Activated naive CD8-positive, alpha-beta T cell treated with anti-CD3 and anti-CD28 coated beads, Interleukin-2, amount 50 U/mL, for 24 hours (primary cell): Measurements from ENCODE around the gene SPRY4.
"Not testable (repeated sequence)": the region's sequence is repeated elsewhere in the genome, so short reads cannot be mapped to it uniquely, and the experiment has no call there.

Experiments used
- ATAC-seq: fragments of 150-1000 bp; cut with Tn5 transposase; one replicate; pipeline ENCODE4 v1.10.0; 2021
- DNase-seq: peaks from one replicate; pipeline ENCODE4 v3.0.0; 2021
- H3K27ac Mint-ChIP-seq: one replicate; pipeline ENCODE4 v1.8.0; 2021; ENCODE audit warnings: mild to moderate bottlenecking, mixed read lengths
- H3K27me3 Mint-ChIP-seq: one replicate; pipeline ENCODE4 v1.8.0; 2021; ENCODE audit warnings: mixed read lengths
- H3K36me3 Mint-ChIP-seq: one replicate; pipeline ENCODE4 v1.8.0; 2021; ENCODE audit warnings: low read depth, mixed read lengths
- H3K4me1 Mint-ChIP-seq: one replicate; pipeline ENCODE4 v1.8.0; 2021; ENCODE audit warnings: mixed read lengths
- H3K4me3 Mint-ChIP-seq: one replicate; pipeline ENCODE4 v1.8.0; 2021; ENCODE audit warnings: mild to moderate bottlenecking, moderate library complexity, mixed read lengths
- H3K9me3 Mint-ChIP-seq: one replicate; pipeline ENCODE4 v1.8.0; 2021; ENCODE audit warnings: mixed read lengths

Gene SPRY4

DNA sequence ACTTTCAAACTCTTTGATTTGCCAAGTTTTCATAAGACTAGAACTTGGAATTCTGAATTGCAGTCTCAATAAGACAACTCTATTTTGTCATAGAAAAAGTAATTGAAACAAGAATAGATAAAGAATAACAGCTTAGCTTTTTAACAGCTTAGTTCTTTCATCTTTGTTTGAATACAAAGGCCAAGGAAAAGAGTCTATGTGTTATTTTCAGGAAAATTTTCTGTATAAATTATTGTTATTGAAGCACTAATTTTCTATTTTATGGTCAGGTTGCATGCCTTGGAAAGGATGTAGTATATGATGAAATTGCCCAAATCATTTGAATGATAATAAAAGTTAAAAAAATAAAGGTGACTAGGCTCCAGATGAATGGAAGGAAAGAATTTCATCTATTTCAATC lies 25.2 kb upstream of the SPRY4 start:
- Mint-ChIP-seq H3K27ac (no peak overlapping the region), H3K9me3 (peaks cover 4% of the 10 kb centered on the region), H3K4me1 (peaks cover 4% of the 10 kb centered on the region)

DNA sequence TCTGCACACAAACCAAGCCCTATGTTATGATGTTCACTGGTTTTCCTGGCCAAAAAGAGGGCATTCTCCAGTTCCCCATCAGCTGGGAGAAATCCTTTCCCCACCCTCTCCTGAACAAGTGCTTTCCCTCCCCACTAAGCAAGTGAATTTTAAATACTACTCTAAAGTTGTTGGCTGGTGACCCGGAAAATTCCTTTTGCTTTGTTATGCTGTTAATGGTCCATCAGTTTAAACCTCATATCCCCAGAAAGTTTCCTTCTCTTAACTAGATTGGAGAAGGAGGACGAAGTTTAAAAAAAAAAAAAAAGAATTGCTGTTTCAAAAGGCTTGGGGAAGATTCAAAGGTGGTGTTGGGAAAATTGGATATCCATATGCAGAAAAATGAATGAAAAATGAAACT lies 21.9 kb upstream of the SPRY4 start:
- Mint-ChIP-seq H3K9me3 (peaks cover 23% of the 10 kb centered on the region), H3K4me1 (no peaks in the 10 kb centered on the region), H3K27me3 (peaks cover 1% of the 10 kb centered on the region), H3K4me3 (no peak overlapping the region), H3K36me3 (peaks cover 9% of the 10 kb centered on the region), H3K27ac (no peak overlapping the region)
- DNase-seq (no peak), ATAC-seq (no peak)

More for the DNA sequence above, 25.2 kb upstream of the SPRY4 start:
- ATAC-seq (no peak), DNase-seq (no peak)
- Mint-ChIP-seq H3K27me3 (peaks cover 1% of the 10 kb centered on the region), H3K36me3 (peaks cover 1% of the 10 kb centered on the region), H3K4me3 (no peak overlapping the region)

GRCh38 chr5:142344915-142345314 lies 20.1 kb upstream of the SPRY4 start:
- ATAC-seq, H3K27ac Mint-ChIP-seq, H3K4me3 Mint-ChIP-seq, H3K36me3 Mint-ChIP-seq, DNase-seq, H3K4me1 Mint-ChIP-seq, H3K27me3 Mint-ChIP-seq: not testable (repeated sequence)
- H3K9me3 Mint-ChIP-seq: peaks cover 23% of the 10 kb centered on the region

GRCh38 chr5:142343531-142343930 lies 18.7 kb upstream of the SPRY4 start:
- ATAC-seq (no peak), DNase-seq (no peak)
- Mint-ChIP-seq H3K27me3 (peaks cover 4% of the 10 kb centered on the region), H3K27ac (no peak overlapping the region), H3K9me3 (peaks cover 23% of the 10 kb centered on the region), H3K4me1 (no peaks in the 10 kb centered on the region), H3K4me3 (no peak overlapping the region), H3K36me3 (peaks cover 9% of the 10 kb centered on the region)

DNA sequence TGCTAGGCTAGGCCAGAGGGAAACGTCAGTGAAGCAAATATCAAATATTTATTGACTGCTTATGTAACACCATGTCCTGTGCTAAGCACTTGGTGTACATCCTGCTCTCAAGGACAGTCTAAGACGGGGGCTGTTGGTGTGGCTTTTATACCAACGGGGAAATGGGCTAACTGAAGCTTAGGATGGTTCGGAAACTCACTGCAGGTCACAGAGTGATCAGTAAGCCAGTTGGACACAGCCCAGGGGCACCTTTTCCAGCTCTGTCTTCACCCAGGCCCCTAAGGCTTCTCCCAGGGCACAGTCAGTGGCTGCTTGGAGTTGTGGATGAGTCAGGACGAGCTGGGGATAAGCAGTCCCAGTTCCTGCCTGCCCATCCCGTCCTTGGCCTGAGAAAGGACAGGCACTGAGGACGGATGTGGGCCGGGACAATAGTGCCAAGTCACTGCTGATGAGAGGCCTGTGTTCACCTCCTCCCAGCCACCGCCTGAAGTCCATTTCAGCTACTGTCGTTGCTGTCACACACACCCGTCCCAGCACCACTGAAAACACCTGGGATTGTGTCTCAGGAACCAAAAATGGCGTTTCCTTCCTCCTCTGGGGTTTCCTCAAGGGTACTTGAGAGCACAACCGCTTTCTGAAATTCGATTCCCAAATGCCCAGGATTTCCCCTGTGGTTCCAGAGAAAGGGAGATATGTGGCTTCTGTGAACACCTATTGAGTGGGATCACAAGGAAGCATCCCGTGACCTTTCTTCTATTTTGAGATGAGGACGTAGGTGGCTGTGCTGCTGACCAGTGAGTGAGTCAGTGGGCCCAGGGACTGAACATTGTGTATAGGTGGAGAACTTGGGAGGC lies 17.5 kb upstream of the SPRY4 start:
- DNase-seq (no peak), ATAC-seq (no peak)
- no peak overlapping the region for H3K27ac Mint-ChIP-seq
- H3K4me3 Mint-ChIP-seq: no peak overlapping the region
- H3K36me3 Mint-ChIP-seq: peaks cover 9% of the 10 kb centered on the region
- peaks cover 2% of the 10 kb centered on the region for H3K27me3 Mint-ChIP-seq
- H3K4me1 Mint-ChIP-seq: no peaks in the 10 kb centered on the region
- H3K9me3 Mint-ChIP-seq: peaks cover 23% of the 10 kb centered on the region

DNA sequence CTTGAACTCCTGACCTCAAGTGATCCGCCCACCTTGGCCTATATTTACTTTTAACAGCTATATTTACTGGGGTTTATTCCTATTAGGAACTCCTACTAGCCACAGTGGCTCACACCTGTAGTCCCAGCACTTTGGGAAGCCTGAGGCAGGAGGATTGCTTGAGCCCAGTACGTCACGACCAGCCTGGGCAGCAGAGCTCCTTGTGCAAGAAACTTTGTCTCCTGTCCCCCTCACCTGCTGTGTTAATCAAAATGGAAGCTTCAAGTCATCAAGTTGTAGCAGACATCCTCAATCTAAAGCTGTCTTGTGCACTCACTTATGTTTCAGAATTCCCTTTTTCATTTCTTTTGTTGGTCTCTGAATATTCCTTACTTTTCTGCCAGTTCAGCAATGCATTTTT lies 15.0 kb upstream of the SPRY4 start:
- no peak for DNase-seq
- H3K27me3 Mint-ChIP-seq: peaks cover 2% of the 10 kb centered on the region
- no peak overlapping the region for H3K4me3 Mint-ChIP-seq
- peaks cover 16% of the 10 kb centered on the region for H3K9me3 Mint-ChIP-seq
- H3K4me1 Mint-ChIP-seq: no peaks in the 10 kb centered on the region
- H3K27ac Mint-ChIP-seq: no peak overlapping the region
- no peak for ATAC-seq
- H3K36me3 Mint-ChIP-seq: peaks cover 6% of the 10 kb centered on the region

GRCh38 chr5:142334538-142334937 lies 9.7 kb upstream of the SPRY4 start:
- DNase-seq (no peak), ATAC-seq (no peak)
- Mint-ChIP-seq H3K4me1 (no peaks in the 10 kb centered on the region), H3K27me3 (peaks cover 2% of the 10 kb centered on the region), H3K36me3 (no peaks in the 10 kb centered on the region), H3K9me3 (no peaks in the 10 kb centered on the region), H3K4me3 (no peak overlapping the region), H3K27ac (no peak overlapping the region)

DNA sequence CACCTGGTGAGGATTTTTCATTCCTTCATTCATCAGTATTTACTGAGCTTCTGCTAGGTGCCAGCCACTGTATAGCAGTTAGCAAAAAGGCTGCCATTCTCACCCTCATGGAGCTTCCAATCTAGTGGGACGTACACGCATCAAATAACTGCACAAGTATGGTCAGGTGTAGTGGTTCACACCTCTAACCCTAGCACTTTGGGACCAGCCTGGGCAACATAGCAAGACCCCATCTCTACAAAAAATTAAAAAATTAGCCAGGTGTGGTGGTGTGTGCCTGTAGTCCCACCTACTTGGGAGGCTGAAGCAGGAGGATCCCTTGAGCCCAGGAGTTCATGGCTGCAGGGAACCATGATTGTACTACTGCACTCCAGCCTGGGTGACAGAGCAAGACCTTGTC lies 8.9 kb upstream of the SPRY4 start:
- H3K36me3 Mint-ChIP-seq, H3K4me1 Mint-ChIP-seq, H3K27ac Mint-ChIP-seq: not testable (repeated sequence)

GRCh38 chr5:142330444-142330843 lies 5.6 kb upstream of the SPRY4 start:
- H3K9me3 Mint-ChIP-seq: no peaks in the 10 kb centered on the region
- no peaks in the 10 kb centered on the region for H3K36me3 Mint-ChIP-seq
- DNase-seq (no peak), ATAC-seq (no peak)
- H3K4me3 Mint-ChIP-seq: no peak overlapping the region
- peaks cover 20% of the 10 kb centered on the region for H3K27me3 Mint-ChIP-seq
- peaks cover 11% of the 10 kb centered on the region for H3K4me1 Mint-ChIP-seq
- no peak overlapping the region for H3K27ac Mint-ChIP-seq

More for the DNA sequence above, 8.9 kb upstream of the SPRY4 start:
- not testable (repeated sequence) for H3K9me3 Mint-ChIP-seq, ATAC-seq, H3K4me3 Mint-ChIP-seq, DNase-seq, H3K27me3 Mint-ChIP-seq

- no peak for DNase-seq
- peaks cover 13% of the 10 kb centered on the region for H3K4me1 Mint-ChIP-seq
- no peak overlapping the region for H3K27ac Mint-ChIP-seq
- no peaks in the 10 kb centered on the region for H3K9me3 Mint-ChIP-seq
- no peaks in the 10 kb centered on the region for H3K36me3 Mint-ChIP-seq
- no peak overlapping the region for H3K4me3 Mint-ChIP-seq
- H3K27me3 Mint-ChIP-seq: peaks cover 20% of the 10 kb centered on the region
- no peak for ATAC-seq
Measured at GRCh38 chr5:142330026-142330425, 5.2 kb upstream of the SPRY4 start.

GRCh38 chr5:142327111-142327842 lies 2.5 kb upstream of the SPRY4 start:
- ATAC-seq: no peak

GRCh38 chr5:142326480-142326938 lies 1.7 kb upstream of the SPRY4 start:
- peak overlapping the region; percentile 79 for H3K4me3 Mint-ChIP-seq
- ATAC-seq: no peak
- DNase-seq: no peak
- no peaks in the 10 kb centered on the region for H3K36me3 Mint-ChIP-seq
- no peak overlapping the region for H3K27ac Mint-ChIP-seq
- H3K4me1 Mint-ChIP-seq: peaks cover 27% of the 10 kb centered on the region
- H3K27me3 Mint-ChIP-seq: peaks cover 46% of the 10 kb centered on the region
- no peaks in the 10 kb centered on the region for H3K9me3 Mint-ChIP-seq

More at GRCh38 chr5:142327111-142327842, 2.5 kb upstream of the SPRY4 start:
- DNase-seq: no peak
- Mint-ChIP-seq H3K4me1 (peaks cover 25% of the 10 kb centered on the region), H3K27me3 (peaks cover 39% of the 10 kb centered on the region), H3K27ac (no peak overlapping the region), H3K4me3 (no peak overlapping the region), H3K36me3 (no peaks in the 10 kb centered on the region), H3K9me3 (no peaks in the 10 kb centered on the region)

GRCh38 chr5:142325725-142326479 lies 1.1 kb upstream of the SPRY4 start:
- H3K27me3 Mint-ChIP-seq: peaks cover 52% of the 10 kb centered on the region
- peaks cover 33% of the 10 kb centered on the region for H3K4me1 Mint-ChIP-seq
- ATAC-seq: no peak
- H3K36me3 Mint-ChIP-seq: no peaks in the 10 kb centered on the region
- H3K27ac Mint-ChIP-seq: peak overlapping the region; percentile 46
- no peaks in the 10 kb centered on the region for H3K9me3 Mint-ChIP-seq
- peak overlapping the region; percentile 79 for H3K4me3 Mint-ChIP-seq
- peak; percentile 45 for DNase-seq

DNA sequence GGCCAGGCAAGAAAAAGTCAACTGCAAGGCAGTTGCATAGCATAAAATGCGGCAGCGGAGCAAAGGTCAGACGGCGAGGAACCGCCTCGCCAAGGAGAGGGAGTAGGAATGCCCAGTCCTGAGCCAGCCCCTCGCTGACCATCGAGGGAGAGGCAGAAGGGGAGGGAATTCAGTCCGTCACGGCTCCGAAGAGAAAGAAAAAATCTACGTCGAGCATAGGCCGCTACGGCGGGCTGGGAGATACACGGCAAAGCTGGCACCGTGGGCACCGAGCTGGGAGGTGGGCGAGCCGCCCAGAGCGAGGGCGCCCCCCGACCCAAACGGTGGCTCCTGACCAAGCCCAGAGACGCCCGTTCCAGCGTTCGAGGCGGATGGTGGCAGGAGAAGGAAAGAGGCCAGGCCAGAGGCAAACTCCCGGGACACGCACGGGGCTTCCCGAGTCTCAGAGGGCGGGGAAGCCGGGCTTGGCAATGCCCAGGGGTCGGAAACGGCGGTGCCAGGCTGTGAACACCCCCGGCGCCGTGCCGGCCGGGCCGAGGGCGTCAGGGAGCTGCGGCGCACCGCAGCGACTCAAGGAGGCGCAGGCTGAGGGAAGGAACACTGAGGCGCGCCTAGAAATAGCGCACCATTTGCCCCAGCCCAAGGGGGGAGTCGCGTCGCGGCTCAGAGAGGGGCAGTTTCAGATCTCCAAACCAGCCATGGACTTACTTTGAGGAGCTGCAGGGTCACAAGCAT lies 518 bp downstream of the SPRY4 start:
- no peaks in the 10 kb centered on the region for H3K36me3 Mint-ChIP-seq

More for the DNA sequence above, 518 bp downstream of the SPRY4 start:
- DNase-seq: peak; percentile 45
- Mint-ChIP-seq H3K4me3 (peak overlapping the region; percentile 79), H3K27me3 (peaks cover 60% of the 10 kb centered on the region), H3K9me3 (no peaks in the 10 kb centered on the region), H3K4me1 (peaks cover 40% of the 10 kb centered on the region), H3K27ac (peak overlapping the region; percentile 90)
- peak; percentile 59 for ATAC-seq
